NCI-H524 treated with DMSO at 0.1 percent for 48 hours (cell line): Measurements from ENCODE around the gene IL17RC.
"Not testable (repeated sequence)": the region's sequence is repeated elsewhere in the genome, so short reads cannot be mapped to it uniquely, and the experiment has no call there.

Experiments used
- DNase-seq: peaks from one replicate; lab custom pipeline; 2025; lab: John Stamatoyannopoulos, UW

The IL17RC gene

DNA sequence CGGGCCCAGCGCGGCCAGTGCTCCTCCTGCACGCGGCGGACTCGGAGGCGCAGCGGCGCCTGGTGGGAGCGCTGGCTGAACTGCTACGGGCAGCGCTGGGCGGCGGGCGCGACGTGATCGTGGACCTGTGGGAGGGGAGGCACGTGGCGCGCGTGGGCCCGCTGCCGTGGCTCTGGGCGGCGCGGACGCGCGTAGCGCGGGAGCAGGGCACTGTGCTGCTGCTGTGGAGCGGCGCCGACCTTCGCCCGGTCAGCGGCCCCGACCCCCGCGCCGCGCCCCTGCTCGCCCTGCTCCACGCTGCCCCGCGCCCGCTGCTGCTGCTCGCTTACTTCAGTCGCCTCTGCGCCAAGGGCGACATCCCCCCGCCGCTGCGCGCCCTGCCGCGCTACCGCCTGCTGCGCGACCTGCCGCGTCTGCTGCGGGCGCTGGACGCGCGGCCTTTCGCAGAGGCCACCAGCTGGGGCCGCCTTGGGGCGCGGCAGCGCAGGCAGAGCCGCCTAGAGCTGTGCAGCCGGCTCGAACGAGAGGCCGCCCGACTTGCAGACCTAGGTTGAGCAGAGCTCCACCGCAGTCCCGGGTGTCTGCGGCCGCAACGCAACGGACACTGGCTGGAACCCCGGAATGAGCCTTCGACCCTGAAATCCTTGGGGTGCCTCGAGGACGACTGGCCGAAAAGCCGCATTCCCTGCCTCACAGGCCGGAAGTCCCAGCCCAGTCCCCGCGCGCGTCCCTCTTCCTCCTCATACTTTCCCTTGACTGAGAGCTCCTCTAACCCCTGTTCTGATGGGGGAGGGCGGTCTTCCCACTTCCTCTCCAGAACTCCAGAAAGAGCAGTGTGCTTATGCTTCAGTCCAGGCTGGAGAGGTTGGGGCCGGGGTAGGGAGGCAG, 1.4 kb upstream of the IL17RC start:
- peak; percentile 51 for DNase-seq

DNA sequence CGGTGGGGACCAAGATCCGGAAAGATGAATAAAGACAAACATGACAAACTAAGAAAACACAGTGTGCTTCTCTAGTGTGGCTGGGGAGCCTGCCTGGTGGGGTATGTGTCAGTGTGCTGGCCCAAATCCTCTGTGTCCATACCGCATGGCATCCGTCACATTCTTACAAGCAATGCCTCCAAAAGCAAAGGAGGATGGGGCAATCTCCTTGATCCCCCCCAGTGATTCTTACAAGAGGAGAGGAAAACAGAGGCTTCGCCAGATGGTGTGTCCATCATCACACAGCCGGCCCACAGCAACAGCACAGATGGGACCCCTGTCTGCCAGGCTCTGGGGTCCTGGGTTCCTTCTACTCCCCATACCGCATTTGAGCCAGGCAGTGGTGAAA, 558 bp upstream of the IL17RC start:
- peak; percentile 71 for DNase-seq

DNA sequence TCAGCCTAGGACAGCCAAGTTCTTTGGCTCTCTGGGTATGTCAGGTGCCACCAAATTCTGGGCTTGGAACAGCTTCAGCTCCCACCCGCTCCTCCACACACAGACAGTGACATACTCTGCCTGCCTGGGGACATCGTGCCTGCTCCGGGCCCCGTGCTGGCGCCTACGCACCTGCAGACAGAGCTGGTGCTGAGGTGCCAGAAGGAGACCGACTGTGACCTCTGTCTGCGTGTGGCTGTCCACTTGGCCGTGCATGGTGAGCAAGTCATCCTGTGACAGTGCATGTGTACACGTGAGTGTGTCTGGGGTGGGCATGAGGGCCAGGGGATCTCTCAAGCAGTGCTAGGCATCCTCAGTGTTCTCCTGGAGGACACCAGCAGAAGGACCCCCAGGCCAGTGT, 922 bp downstream of the IL17RC start:
- DNase-seq = no peak

DNA sequence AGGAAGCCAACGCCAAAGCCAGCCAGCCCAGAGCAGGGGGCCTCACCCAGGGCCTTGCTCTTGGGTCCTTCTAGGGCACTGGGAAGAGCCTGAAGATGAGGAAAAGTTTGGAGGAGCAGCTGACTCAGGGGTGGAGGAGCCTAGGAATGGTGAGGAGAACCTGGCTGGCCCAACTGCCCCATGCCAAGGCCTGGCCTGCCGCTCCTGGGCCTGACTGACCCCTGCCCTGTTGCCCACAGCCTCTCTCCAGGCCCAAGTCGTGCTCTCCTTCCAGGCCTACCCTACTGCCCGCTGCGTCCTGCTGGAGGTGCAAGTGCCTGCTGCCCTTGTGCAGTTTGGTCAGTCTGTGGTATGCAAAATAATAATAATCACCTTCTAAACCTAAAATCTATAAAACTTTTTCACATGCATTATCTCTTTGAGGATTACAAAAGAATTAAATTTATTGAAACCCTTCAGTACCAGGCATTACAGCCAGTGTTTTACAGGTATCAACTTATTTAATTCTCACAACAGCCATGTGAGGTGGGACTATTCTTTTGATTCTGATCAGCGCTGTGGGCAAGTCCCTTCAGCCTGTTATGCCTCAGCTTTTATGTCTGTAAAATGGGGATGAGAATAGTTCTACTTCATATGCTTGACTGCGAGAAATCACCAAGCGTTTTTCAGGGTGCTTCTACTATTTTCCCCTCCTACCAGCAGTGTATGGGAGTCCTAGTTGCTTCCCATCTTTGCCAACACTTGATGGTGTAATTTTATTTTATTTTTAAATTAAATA, 1.6 kb downstream of the IL17RC start:
- no peak for DNase-seq

DNA sequence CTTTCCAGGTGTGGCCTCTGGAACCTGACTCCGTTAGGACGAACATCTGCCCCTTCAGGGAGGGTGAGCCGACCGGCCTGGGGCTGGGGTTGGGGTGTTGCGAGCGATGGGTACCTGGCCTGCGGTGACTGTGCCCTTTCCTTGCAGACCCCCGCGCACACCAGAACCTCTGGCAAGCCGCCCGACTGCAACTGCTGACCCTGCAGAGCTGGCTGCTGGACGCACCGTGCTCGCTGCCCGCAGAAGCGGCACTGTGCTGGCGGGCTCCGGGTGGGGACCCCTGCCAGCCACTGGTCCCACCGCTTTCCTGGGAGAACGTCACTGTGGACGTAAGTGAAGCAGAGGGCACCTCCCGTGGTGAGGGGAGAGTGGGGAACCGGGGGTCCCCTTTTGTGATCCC, 11.3 kb downstream of the IL17RC start:
- DNase-seq = no peak

DNA sequence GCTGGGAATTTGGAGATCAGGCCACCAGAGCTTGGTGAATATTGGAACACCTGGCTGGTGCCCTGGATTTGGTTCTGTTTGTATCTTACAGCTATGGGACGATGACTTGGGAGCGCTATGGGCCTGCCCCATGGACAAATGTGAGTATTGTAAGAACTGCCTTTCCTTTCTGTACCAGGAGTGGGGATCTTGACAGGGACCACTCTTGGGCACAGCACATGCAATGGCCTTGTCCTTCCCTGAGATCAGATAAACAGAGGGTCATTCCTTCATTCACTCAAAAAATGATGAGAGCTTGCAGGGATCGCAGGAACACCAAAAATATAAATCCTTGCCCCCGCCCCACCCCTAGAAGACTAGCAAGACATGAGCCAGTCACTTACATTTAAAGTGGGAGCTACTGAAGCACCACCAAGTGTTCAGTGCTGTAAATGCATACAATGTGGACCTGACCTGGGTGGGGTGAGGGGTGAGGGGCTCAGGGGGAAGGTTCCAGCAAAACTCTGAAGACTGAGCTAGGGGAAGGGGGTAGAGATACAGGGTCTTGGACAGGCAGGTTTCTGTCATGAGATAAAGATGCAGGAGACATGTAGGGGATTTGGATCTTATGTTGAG, 14.0 kb downstream of the IL17RC start:
- DNase-seq = no peak

DNA sequence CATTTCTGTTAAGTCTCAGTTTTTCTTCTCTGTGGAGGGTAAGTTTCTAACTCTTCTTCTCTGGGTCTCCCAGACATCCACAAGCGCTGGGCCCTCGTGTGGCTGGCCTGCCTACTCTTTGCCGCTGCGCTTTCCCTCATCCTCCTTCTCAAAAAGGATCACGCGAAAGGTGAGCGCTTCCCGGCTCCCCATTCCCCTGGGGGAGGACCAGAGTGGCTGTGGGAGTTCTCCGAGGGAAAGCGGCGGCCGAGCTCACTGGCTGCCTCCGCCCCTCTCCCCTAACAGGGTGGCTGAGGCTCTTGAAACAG, 15.6 kb downstream of the IL17RC start:
- no peak for DNase-seq

DNA sequence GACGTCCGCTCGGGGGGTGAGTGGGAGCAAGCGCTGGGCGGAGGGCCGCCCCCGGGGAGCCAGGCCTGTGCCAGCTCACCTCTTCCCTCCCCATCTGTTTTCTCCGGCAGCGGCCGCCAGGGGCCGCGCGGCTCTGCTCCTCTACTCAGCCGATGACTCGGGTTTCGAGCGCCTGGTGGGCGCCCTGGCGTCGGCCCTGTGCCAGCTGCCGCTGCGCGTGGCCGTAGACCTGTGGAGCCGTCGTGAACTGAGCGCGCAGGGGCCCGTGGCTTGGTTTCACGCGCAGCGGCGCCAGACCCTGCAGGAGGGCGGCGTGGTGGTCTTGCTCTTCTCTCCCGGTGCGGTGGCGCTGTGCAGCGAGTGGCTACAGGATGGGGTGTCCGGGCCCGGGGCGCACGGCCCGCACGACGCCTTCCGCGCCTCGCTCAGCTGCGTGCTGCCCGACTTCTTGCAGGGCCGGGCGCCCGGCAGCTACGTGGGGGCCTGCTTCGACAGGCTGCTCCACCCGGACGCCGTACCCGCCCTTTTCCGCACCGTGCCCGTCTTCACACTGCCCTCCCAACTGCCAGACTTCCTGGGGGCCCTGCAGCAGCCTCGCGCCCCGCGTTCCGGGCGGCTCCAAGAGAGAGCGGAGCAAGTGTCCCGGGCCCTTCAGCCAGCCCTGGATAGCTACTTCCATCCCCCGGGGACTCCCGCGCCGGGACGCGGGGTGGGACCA, 16.1 kb downstream of the IL17RC start:
- DNase-seq = peak; percentile 24

DNA sequence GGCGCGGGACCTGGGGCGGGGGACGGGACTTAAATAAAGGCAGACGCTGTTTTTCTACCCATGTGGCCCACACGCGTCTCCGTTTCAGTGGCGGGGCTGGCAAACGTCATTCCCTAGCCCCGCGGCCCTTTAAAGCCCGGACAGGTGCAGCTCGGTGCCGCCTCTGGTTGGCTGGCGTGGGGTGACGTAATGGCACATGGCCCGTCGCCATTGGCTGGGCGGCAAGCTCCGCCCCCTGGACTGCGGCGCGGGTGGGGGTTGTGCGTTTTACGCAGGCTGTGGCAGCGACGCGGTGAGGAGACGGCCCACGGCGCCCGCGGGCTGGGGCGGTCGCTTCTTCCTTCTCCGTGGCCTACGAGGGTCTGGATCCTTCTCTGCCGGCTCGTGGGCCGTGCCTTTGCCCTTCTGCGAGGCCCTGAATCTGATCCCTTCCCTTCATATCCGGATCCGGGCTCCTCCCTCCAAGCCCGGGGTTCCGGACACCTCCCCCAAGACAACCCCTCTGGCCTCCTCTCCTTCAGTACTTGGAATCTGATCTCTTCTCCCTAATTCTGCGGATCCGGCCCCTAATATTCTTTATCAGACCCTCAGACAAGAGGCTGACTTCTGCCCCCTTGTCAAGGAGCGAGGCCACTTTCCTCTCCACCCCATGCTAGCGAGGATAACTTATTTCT, 16.8 kb downstream of the IL17RC start, which contains the start of gene CRELD1:
Gene CRELD1, plus strand, starts transcription at position 274 of the 674 bp plus-strand sequence. CDS start 605 bp downstream, outside the sequence.
- DNase-seq = no peak

DNA sequence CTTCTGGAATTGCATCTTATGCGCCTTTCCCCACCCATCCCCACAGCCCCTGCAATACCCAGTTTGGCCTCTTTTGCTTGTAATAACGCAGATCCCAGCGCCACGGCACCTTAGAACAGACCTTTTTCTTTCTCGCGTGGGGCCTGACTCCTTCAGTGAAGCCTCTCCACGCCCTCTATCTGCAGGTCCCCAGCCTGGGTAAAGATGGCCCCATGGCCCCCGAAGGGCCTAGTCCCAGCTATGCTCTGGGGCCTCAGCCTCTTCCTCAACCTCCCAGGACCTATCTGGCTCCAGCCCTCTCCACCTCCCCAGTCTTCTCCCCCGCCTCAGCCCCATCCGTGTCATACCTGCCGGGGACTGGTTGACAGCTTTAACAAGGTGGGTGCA, 17.3 kb downstream of the IL17RC start:
- DNase-seq = no peak

DNA sequence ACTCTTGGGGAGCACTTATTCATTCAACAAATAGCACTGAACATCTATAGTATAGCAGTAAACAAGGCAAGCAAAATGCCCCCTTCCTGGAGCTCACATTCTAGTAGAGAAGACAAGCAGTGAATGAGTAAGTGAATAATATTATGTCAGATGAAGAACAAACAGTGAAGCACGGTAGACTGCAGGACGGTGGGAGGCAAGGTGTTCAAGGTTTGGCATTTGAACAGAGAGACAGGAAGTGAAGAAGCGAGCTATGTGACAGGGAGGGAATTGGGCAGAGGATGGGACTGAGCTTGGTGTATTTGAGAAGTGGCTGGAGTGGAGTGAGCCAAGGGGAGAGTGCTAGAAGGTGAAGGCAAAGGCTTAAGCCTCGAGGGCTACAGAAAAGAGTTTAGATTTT, 18.1 kb downstream of the IL17RC start:
- DNase-seq = no peak

DNA sequence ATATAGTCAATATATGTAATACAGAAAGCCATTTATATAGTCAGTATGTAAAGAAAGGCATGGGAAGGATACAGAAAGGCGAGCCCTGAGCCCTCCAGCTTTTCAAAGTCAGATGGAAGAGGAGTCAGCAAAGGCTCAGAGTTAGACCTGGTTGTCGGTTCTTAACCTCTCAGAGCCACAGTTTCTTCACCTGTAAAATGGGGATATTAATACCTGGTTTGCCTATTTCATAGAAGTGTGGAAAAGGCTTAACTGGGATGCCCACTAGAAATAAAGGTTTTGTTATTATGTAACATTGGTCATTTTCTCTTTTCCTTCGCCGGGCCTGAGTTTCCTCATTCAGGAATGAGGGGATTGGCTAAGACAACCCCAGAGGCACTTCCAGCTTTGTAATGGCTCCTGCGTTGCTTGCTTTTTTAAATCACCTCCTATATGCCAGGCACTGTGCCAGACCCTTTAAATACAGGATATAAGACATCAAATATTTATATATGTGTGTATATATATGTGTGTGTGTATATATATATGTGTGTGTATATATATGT, 19.1 kb downstream of the IL17RC start:
- DNase-seq = no peak

DNA sequence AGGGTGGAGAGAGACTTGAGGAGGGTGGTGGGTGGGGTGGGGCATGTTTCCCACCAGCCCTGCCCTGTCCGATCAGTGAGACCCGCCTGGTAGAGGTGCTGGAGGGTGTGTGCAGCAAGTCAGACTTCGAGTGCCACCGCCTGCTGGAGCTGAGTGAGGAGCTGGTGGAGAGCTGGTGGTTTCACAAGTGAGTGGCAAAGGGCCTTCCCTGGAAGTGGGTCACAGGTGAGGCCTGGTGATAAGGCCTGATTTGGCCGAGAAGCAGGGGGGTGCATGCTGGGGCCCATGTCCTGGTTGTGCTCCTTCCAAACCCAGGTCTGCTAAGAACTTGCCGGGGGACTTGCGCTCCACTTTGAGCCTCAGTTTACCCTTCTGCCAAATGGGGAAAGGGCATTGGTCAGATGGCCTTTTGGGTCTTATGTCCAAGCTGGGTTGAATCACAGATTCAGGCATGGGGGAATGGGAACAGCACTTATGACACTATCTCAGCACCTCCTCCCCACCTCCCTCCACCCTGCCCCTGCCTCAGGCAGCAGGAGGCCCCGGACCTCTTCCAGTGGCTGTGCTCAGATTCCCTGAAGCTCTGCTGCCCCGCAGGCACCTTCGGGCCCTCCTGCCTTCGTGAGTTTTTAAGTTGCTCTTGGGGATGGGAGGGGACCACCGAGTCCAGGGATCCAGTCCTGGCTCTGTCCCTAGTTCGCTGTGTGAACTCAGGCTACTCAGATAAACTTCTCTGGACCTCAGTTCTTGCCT, 20.8 kb downstream of the IL17RC start:
- no peak for DNase-seq

DNA sequence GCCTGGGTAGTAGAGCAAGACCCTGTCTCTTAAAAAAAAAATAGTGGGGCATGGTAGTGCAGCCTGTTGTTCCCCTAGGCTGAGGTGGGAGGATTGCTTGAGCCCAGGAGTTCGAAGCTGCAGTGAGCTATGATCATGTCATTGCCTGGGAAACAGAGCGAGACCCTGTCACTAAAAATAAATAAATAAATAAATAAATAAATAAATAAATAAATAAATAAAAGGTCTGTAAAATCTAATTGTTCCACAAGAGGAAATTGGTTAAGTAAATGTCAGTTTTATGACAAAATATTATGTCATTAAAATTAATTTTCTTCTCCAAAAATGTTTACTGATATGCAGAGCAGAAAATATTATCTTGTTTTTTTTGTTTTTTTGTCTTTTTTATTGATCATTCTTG, 22.1 kb downstream of the IL17RC start:
- DNase-seq = no peak

DNA sequence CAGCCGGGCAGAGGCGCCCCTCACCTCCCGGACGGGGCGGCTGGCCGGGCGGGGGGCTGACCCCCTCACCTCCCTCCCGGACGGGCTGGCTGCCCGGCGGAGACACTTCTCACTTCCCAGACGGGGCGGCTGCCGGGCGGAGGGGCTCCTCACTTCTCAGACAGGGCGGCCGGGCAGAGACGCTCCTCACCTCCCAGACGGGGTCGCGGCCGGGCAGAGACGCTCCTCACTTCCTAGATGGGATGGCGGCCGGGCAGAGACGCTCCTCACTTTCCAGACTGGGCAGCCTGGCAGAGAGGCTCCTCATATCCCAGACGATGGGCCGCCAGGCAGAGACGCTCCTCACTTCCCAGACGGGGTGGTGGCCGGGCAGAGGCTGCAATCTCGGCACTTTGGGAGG, 23.0 kb downstream of the IL17RC start:
- DNase-seq = not testable (repeated sequence)

DNA sequence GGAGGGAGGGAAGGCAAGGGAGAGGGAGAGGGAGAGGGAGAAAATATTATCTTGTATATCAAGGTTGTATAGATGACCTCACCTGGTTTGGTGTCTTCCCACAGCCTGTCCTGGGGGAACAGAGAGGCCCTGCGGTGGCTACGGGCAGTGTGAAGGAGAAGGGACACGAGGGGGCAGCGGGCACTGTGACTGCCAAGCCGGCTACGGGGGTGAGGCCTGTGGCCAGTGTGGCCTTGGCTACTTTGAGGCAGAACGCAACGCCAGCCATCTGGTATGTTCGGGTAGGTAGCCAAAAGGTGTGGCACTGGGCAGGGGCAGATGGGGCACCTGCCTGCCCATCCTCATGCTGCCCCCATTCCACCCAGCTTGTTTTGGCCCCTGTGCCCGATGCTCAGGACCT, 23.8 kb downstream of the IL17RC start:
- DNase-seq = no peak

DNA sequence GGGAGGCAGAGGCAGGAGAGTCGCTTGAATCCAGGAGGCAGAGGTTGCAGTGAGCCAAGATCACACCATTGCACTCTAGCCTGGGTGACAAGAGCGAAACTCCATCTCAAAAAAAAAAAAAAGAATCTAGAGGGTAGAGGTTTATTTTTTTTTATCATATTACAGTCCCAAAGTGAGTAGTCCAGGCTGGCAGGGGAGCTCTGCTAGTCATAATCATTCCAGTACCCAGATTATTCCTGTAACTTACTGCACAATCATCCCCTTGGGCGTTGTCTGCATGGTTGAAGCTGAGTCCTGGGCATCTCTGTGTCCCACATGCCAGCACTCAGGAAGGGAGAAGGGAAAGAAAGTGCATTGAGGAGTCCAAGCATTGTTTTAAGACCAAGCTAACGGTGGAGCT, 25.3 kb downstream of the IL17RC start:
- DNase-seq = no peak

DNA sequence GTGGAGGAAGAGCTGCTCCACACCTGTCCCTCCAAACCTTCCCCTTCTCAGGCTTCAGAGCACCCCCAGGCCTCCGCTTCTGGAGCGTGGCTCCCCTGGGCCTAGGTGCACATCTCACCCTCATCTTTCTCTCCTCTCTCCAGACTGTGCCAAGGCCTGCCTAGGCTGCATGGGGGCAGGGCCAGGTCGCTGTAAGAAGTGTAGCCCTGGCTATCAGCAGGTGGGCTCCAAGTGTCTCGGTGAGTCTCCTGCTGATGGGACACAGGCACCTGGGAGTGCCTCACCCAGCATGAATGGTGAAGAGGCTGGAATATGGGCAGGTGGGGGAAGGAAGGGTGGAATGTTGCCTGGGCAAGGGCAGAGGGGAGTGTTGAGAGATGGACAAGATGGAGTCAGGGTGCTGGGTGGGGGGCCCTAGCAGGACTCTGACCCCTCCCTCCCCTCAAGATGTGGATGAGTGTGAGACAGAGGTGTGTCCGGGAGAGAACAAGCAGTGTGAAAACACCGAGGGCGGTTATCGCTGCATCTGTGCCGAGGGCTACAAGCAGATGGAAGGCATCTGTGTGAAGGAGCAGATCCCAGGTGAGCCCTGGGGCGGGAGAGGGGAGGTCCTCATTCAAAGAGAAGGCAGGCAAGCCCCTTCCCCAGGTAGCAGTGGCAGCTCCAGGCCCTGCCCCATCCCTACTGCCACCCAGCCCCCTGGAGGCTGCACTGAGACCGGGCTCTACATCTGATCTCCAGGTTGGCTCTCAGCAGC, 26.2 kb downstream of the IL17RC start:
- no peak for DNase-seq

DNA sequence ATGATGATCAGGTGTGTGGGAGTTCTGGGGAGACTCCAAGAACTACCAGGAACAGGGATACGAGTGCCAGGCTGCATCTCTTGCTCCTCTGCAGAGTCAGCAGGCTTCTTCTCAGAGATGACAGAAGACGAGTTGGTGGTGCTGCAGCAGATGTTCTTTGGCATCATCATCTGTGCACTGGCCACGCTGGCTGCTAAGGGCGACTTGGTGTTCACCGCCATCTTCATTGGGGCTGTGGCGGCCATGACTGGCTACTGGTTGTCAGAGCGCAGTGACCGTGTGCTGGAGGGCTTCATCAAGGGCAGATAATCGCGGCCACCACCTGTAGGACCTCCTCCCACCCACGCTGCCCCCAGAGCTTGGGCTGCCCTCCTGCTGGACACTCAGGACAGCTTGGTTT, 27.4 kb downstream of the IL17RC start:
- DNase-seq = no peak

DNA sequence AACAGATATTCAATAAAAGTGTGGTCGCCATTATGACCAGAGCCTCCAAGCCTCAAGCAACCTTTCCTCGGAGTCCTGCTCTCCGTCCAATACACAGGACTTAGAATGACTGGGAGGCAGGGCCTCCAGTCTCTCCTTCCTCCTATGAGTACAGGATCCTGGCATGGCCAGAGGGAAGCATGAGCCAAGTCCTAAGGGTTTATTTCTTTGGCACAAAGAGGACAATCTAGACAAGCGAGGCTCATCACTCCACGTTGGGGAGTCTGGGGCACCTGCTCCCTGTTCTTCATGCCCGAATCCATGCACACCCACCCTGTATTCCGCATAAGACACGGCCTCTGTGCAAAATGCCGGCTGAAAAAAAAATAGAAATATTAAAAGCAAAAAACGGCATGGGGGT, 28.5 kb downstream of the IL17RC start:
- no peak for DNase-seq
